H1 (cell line): ENCODE data around the gene RCC1.

Source experiments
- CTCF ChIP-seq, 3 experiments: IDR thresholded peaks; 1 replicate in 2 of 3; 2 replicates in 1 of 3; pipeline versions ENCODE4 v1.5.1 to v1.6.1; 2011; ENCODE audit warnings: low read length in 3 of 3, mild to moderate bottlenecking in 3 of 3, inconsistent platforms in 2 of 3, low read depth in 1 of 3, moderate library complexity in 1 of 3; ENCODE audit not compliant: insufficient read depth in 1 of 3; ENCODE audit errors: control extremely low read depth in 1 of 3
- JUN ChIP-seq: IDR thresholded peaks from 2 replicates; pipeline ENCODE4 v1.6.1; 2011; ENCODE audit warnings: low read depth, mild to moderate bottlenecking, improper control_type of control experiment, low read length
- YY1 ChIP-seq: IDR thresholded peaks from 2 replicates; pipeline ENCODE4 v1.6.1; 2011; ENCODE audit warnings: low read depth, mild to moderate bottlenecking, low read length

GRCh38 chr1:28577738-28578536 is 72.1 kb downstream of the RCC1 start:
- no peak for TF ChIP-seq JUN
- no peak for TF ChIP-seq YY1
- no peak for TF ChIP-seq CTCF (IDR thresholded peaks at IDR 0.05; ENCODE audit: control extremely low read depth in 1 of 3, insufficient read depth in 1 of 3, low read depth in 1 of 3, low read length in 3 of 3)
